ENCODE data around the gene MRPL40.
"Not testable (repeated sequence)": the region's sequence is repeated elsewhere in the genome, so short reads cannot be mapped to it uniquely, and the experiment has no call there.

MRPL40 gene

DNA sequence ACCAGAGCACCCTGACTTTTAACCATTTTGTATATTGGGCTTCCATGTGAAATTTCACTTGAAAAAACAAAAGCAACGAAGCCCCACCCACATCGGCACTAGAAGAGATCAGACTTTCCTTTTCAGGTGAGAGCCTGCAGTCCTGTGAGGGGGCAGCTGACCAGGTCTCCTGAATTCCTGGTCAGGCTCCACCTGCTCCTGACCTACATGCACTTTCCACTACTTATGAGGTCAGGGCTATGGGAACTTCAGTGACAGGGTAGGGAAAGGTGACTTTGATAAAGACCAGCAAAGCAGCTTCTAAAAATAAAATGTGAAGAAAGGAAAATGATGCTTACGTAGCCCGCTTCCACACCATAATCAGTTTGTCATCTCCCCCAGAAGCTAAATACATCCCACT, 25.5 kb upstream of the MRPL40 start:
- no peak for DNase-seq

DNA sequence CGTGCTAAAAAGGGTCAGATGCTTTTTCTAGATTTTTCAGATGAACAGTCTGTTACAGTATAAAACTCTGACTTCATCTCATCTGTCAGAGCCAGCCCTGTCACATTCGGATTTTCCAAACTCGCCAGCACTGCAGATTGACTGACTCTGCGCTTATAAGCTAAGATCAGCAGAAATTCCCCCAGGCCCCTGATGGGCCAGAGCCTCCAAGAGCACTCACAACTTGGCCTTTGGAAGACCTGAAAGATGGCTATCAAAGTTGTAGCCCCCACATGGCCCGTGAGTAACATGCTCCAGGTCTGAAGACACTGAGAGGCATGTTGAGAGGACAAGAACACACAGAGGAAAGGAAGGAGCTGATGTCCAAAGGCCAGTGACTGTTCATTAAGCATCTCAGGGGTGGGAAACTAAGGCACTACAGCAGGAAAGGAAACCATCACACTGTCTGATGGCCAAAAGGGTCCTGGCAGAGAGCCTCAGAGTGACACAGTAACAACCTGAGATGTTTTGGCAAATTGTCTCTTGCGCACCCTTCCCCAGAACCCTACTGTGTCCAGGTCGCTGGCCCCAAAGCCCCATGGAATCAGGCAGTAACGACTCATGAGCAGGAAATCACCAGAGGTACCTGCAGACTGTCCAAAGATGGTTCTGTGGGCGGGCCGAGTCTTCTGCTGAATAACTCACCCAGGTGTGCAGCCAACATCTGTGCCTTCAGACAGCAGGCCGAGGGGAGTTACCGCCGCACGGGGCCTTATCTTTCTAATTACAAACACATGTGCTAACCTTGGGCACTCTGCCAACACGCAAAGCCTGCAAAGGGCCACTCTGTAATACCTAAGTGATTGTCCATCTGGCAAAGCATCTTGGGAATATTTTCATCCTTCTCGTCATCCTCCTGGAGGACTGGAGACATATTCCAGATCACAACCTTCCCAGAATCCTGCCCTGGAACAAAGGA, 24.4 kb upstream of the MRPL40 start:
- no peak for DNase-seq

DNA sequence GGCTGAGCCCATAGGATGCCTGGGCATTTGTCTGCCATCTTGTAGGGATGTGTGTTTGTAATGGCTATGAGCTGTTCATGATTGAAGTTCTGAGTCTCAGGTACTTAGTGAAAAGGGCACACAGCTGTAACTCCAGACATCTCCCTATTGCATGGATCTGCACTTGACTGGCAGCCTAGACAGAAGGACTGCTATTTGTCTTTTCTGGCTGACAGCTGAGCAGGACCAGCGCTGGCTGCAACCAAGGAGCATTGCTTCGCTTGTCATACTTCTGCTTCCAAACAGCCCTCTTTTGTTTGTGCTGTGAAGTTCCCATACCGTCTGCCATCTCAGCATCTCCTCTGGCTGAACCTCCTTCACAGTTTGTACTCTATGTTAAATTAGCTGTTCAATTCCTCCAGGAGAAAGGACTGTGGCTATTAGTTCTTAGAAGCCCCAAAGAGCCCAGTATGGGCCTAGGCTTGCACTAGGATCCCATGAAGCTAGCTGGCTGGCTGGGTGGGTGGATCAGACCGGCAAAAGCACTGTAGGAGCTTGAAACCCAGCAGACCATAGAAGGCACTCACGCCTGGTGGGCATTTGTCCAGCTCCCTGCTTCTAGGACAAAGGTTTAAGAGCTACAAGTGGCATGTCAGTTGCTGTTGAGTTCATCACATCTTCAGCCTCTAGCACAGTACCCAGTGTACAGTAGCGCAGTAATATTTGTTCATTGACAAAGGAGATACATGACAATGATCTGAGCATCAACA, 21.2 kb upstream of the MRPL40 start:
- DNase-seq, result peak in 1 of 51 donors; percentile 6

DNA sequence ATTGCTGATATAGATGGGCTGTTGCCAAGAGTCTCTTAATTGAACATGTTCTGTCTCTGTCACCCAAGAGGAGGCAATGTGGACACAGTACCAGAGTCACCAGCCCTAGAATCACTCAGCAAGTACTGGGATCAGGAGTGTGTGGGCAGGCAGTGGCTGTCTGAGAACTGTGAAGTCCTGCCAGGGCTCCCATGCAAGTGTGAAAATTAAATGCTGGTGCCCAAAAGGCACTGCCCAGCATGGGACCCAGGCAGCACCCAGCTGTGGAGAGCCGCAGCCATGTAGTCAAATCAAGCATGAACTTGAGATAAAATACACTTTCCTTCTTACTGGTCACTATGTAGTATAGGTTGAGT, 20.7 kb upstream of the MRPL40 start:
- DNase-seq, result no peak

DNA sequence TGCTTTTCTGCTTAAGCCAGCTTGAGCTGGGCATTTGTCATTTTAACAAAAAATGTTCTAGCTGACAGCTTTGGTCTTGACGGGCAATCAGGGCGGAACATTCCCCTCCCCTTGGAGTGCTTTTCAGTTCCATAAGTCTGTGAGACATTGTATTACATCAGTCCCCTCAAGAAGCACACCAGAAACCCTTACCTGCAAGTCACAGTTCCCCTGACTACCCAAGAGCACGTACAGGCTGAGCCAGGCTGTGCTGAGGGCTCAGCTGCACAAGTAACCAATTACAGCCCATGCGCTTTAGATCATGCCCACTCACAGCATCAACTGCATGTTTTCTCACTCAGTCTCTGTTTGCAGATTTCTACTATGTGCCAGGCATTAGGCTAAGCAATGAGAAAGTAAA, 19.9 kb upstream of the MRPL40 start:
- DNase-seq, result peak in 1 of 51 donors; percentile 16

DNA sequence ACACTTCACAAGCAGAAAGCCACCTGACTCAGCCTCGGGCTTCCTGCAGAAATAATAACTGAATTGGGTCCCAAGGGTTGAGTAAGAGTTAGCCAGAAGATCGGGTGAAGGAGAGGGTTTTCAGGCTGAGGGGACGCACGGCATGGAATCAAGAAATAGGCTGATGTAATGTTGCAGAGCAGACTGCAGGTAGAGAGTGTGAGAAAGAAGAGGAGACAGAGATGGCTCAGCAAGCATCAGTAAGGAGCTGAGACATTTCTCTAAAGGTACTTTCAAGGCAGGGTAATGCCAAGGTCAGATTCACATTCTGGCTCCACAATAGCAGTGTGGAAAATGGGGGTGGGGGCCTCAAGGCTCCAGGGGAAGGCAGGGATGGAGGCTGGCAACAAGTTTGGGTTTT, 19.4 kb upstream of the MRPL40 start:
- no peak for DNase-seq

DNA sequence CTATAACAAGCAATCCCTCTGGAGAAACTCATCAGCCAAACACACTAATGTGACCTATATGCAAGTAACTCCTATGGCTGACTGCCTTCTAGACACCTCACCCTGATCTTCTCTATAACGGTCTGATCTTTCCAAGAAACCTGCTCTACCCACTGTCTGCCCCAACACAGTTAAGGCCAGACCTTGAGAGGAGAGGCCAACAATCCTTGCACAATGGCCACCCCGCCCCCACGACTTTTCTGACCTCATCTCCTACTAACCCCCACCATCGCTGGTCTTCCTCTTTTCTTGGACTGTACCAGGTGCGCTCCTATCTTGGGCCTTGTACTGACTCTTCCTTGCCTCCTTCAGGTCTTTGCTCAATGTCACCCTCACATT, 13.3 kb upstream of the MRPL40 start:
- no peak for DNase-seq

DNA sequence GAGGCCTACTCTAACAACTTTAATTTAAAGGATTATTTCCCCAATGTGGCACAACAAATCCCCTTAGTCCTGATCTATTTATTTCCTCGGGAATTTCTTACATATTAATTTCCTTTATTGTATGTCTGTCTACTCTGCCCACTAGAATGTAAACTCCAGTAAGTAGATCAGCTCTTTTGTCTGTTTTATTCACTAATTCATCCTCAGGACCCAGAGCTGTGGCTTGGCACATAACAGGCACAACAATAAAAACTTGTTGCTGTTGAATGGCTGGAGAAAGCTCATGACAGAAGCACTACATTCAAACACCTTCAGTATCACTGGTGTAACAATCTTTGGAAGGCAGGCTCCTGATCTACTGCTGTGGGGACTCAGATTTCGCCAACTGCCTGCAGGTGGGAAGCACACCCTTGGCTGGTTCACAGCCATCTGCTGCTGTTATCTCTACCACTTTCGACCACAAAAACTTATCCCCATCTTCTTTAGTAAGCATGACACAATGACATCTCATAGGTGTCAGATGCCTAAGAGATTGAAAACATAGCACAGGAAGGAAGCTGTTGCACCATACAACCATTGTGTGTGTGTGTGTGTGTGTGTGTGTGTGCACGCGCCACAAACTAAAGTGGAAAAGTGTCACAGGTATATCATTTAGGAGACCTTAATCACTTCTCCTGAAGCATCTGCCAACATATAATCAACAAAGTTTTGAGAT, 12.7 kb upstream of the MRPL40 start:
- DNase-seq, result no peak

DNA sequence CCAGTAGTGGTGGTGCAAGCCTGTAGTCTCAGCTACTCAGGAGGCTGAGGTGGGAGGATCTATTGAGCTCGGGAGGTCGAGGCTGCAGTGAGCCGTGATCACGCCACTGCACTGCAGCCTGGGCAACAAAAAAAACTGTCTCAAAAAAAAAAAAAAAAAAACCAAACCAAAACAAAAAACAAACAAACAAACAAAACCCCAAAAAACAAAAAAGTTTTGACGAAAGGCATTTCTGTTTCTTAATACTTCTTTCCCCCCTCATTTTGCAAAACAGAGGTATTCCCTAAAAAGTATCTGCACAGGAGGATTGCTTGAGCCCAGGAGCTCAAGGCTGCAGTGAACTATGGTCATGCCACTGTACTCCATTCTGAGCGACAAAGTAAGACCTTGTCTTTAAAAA, 12.0 kb upstream of the MRPL40 start:
- no peak for DNase-seq

DNA sequence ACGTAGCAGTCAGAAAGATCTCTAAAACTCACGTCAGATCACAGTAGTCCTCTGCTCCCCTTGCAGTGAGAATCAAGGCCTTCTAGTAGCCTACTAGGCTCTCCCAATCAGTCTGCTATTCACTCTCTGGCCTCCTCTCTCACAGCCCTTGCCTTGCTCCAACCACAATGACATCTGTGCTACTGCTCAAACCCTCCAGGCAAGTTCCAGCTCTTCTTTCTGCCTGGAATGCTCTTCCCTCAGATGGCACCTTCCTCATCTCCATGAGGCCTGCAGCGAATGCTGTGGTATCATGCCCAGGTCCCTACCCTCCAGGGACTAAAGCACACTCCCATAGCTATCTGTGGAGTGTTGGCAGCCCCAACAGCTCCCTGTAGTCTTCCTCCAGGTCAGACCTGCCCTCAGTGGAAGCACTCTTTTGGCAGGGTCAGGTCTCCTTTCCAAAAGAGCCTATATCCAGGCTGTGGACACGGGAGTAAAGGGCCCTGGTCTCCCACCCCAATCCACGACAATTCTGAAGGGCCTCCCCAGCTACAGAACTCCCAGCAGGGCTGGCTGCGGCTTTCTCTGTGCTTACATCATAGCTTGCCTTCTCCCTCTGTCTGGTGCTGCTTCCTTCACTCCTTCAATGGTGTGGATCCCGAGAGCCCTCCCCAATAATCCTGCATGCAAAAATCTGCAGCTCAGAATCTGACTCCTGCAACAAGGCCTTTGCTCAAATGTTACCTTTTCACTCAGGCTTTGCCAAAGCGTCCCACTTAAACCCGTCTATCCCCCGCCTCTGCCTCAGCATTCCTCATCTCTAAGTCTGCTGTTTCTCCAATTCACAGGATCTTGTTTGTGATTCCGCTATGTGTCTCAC, 9.7 kb upstream of the MRPL40 start:
- peak in 1 of 51 donors; percentile 14 for DNase-seq

DNA sequence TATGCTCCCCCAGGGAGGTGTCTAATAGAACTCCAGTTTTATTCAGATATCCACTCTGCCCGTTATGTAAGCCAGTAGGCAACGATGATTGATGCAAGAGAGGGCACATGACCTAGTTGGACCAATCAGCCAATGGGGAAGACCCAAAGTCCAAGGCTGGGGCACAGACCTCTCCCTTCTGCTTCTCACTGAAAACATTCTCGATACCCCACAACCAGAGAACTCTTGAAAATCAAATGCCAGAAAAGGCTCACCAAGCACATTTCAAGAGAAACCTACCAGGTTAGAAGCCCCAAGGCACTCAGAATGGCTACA, 8.2 kb upstream of the MRPL40 start:
- DNase-seq, result no peak

DNA sequence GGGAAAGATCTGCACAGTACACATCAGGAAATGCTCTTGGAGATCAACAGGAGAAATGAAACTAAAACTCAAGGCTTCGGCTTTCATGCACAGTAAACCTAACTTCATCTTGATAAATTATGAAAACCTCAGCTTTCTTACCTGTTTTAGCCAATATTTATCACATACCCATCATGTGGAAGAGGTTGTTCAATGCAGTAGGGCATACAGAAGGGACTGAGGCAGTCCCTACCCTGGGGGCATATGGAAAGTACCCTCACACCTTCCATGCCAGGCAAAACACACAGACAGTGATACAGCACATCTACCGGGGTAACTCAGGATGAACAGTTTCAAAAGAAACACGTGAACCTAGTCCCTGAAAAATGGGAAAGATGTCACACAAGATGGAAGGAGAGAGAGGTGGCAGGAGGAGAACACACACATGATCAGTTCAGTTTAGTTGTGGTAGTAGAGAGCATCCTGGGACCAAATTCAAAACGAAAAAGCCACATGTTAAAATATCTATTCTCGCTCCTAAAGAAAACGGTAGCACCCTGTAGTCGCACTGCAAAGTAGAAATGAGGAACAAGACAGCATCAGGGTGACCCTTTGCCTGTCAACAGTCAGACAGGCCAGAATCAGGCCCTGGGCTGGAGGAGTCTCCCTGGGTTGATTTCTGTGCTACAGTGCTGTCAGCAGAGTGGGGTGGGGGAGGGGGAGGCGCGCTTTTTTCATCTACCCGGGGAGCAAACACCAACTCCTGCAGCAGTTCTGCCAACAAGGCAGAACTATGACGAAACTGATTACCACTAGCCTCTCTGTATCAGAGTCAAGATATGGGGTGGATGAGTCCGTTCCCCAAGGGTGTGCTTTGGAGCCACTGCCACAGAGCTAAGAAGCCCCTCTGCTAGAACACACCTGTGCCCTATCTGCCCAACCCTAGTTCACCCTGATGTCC, 2.1 kb upstream of the MRPL40 start:
- peak in 4 of 51 donors; percentile 7 to 30 (median 12) for DNase-seq

DNA sequence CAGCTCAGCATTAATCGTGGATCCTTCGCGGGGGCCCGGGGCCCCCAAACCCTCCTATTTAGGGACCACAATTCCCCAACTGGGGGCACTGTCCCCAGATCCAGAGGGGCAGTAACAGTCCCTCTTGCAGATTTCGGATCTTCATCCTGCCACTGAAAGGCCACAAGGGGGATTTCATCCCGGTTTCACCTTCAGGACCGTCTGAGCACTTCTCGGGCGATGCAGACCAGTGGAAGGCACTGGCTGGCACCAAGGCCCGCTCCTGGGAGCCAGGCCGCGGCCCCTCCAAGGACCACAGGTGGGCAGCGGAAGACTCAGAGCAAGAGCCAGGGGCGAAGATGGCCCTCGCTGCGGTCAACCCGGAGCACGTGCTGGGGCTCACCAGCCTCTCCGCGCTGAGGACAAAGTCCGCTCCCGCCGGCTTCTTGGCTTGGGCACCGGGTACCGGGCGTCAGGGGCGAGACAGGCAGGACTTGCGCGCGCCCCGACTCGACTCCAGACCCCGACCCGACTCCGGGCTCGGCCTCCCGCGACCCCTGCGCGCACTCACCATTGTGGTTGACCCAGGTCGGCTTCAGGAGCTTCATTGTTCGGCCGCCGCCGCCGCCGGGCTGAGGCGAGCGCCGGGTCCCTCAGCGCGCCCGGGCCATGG, 1.3 kb upstream of the MRPL40 start:
- peak in 11 of 51 donors; percentile 8 to 38 (median 25) for DNase-seq

DNA sequence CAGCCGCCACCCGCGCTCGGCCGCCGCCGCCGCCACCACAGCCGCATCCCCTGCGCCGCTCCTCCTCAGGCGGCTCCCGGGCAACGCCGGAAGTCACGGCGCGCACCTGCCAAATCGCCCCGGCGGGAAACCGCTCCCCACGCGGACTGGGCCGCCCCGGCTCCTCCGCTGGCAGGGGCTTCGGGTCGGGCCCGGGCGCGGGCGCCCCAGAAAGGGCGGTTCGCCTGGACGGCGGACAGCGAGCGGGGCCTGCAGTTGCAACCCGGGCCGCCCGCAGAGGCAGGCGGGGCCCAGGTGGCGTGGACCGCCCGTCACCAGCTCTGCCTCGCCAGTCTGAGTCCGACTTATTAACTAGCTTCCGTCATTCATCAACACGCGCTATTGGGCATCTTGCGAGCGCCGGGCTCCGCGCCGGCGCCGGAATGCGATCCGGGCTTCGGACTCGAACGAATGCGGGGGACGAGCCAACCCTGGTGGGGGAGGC, 654 bp upstream of the MRPL40 start, which contains the start of gene HIRA:
TSS of gene HIRA (minus strand) at position 85 of the 484 bp plus-strand sequence. CDS start 257 bp downstream, outside the sequence.
- DNase-seq, result peak in 50 of 51 donors; percentile 27 to 94 (median 76)

DNA sequence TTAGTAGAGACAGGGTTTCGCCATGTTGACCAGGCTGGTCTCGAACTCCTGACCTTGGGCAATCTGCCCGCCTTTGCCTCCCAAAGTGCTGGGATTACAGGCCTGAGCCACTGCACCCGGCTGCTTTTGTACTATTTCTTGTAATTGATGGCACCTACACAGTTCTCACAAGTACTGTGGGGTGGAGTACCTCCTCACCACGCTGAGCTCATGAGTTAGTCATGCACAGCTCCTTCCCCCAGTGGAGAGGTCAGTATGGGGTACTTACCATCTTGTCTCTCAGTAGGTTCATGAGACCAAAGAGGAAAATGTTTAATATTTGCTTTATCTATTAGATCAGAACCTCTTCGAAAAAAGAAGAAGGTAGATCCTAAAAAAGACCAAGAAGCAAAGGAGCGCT, 2.1 kb downstream of the MRPL40 start:
- no peak for DNase-seq

DNA sequence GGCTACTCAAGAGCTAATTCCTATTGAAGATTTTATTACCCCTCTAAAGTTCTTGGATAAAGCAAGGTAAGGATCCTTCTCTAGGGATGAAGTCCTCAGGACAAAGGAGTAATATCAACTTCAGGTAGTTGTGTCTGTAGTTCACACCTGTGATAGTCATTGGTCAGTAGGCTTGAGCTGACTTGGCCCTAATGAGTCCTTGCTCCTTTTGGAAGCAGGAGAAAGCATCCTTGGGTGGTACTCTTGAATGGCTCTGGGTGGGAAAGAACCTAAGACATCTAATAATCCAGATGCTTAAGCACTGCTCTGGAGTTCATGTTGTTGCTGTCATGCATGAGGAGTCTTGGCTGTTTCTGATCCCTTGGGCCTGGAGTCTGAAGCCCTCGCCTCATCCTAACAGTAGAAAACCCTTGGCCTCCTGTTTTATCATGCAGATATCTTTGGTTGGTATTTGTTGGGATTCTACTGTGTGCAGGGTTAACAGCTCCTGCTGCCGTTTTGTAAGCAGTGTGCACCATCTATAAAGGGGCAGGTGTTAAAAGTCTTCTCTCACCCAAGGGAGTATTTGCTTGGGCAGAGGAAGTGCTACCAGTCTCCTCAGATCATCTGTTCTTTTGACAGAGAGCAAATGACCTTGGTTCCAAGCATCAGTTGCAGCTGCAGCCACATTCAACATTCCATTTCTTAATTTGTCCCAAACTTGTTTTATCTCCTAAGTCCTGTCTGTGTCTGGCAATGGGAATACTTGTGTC, 2.7 kb downstream of the MRPL40 start:
- DNase-seq, result no peak

DNA sequence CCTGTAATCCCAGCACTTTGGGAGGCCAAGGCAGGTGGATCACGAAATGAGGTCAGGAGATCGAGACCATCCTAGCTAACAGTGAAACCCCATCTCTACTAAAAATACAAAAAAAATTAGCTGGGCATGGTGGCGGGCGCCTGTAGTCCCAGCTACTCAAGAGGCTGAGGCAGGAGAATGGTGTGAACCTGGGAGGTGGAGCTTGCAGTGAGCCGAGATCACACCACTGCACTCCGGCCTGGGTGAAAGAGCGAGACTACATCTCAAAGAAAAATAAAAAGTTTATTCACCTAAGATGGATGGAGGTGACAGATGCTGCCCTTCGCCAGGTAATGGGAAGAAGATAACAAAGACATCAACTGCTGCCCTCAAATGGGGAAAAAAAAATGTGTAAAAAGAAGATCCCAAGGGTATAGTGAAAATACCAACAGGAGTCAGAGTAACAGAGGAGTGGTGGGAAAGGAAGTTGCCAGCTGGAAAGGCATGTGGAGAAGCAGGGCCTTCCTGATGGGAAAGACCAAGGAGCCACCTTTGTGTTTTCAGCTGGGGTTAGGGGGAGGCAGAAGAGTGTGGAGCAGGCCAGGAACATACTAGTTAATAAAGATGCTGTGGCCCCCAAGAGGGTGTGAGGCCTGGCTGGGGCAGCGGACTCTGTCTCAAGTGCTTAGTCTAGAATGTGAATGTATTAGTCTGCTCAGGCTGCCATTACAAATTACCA, 4.3 kb downstream of the MRPL40 start:
- DNase-seq, result not testable (repeated sequence)

DNA sequence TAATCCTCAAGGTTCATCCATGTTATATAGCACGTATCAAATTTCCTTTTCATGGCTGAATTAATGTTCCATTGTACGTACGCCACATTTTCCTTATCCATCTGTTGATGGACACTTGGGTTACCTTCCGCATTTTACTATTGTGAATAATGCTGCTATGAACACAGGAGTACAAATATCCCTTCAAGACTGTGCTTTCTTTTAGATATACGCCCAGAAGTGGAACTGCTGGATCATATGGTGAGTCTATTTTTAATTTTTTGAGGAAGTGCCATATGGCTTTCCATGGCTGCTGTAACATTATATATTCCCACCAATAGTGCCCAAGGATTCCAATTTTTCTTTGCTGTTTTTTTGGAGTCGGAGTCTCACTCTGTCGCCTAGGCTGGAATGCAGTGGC, 6.0 kb downstream of the MRPL40 start:
- no peak for DNase-seq

Data from hypothalamus (tissue), 51 donors.